Measurements from ENCODE around the gene ERG. TPM values are rescaled to one million over a fixed set of nuclear protein-coding genes. Genes with fewer than 3 reads are reported as not detected.

Gene ERG
- total and polyA plus RNA-seq, 4 donors = 8.6 to 30.3 (median 21.0) TPM

DNA sequence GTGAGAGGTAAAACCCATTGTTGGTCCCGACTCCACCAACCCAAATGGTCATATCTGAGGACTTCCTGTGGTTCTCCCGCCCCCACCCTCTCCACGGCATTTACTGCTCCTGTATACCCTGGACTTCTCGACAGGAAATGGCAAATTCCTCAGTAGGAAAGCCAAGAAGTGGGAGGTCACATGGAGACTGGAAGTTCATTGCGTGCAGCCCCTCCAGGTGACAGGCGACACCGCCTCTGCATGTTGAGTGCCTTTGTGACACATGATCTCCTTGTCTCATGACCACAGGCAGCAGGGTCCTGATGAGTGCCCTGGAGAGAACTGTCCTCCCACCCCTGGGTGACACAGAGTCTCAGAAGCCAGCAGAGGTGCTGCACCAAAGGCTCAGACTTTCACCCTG lies 24.2 kb downstream of the ERG start:
- TF ChIP-seq, protein P1, sequence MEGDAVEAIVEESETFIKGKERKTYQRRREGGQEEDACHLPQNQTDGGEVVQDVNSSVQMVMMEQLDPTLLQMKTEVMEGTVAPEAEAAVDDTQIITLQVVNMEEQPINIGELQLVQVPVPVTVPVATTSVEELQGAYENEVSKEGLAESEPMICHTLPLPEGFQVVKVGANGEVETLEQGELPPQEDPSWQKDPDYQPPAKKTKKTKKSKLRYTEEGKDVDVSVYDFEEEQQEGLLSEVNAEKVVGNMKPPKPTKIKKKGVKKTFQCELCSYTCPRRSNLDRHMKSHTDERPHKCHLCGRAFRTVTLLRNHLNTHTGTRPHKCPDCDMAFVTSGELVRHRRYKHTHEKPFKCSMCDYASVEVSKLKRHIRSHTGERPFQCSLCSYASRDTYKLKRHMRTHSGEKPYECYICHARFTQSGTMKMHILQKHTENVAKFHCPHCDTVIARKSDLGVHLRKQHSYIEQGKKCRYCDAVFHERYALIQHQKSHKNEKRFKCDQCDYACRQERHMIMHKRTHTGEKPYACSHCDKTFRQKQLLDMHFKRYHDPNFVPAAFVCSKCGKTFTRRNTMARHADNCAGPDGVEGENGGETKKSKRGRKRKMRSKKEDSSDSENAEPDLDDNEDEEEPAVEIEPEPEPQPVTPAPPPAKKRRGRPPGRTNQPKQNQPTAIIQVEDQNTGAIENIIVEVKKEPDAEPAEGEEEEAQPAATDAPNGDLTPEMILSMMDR (IDR thresholded peaks at IDR 0.05; ENCODE audit: control extremely low read depth, extremely low read depth) = no peak
- H3K4me1 ChIP-seq (ENCODE audit: control insufficient read depth in 5 of 5, insufficient read depth in 5 of 5, low read length in 5 of 5) = peaks cover 0 to 17% (median 5%) of the 10 kb centered on the region in 5 donors
- peaks cover 0 to 18% (median 0%) of the 10 kb centered on the region in 3 donors for H3K27me3 ChIP-seq (ENCODE audit: control insufficient read depth in 3 of 3, insufficient read depth in 3 of 3, low read length in 2 of 3)
- no peak overlapping the region for H3K9ac ChIP-seq (ENCODE audit: insufficient read depth in 1 of 2, low read length in 2 of 2)
- DNase-seq = peak in 2 of 3 donors; percentile 24 to 63
- H3K9me3 ChIP-seq (ENCODE audit: control insufficient read depth in 4 of 4, insufficient read depth in 3 of 4, low read length in 3 of 4) = peaks cover 0 to 3% (median 0%) of the 10 kb centered on the region in 4 donors
- whole genome bisulfite sequencing, 2 donors = 36 to 39% methylated on average over 7 of the region's 7 CpGs
- ATAC-seq (ENCODE audit: insufficient read depth, low FRiP score) = no peak
- peaks cover 0 to 1% (median 0%) of the 10 kb centered on the region in 4 donors for H3K36me3 ChIP-seq (ENCODE audit: control insufficient read depth in 4 of 4, insufficient read depth in 4 of 4, low read length in 4 of 4)
- H3K27ac ChIP-seq (ENCODE audit: low read depth in 1 of 2, low read length in 1 of 2) = peak overlapping the region; percentile 28 to 72
- H3K4me3 ChIP-seq = no peak overlapping the region

DNA sequence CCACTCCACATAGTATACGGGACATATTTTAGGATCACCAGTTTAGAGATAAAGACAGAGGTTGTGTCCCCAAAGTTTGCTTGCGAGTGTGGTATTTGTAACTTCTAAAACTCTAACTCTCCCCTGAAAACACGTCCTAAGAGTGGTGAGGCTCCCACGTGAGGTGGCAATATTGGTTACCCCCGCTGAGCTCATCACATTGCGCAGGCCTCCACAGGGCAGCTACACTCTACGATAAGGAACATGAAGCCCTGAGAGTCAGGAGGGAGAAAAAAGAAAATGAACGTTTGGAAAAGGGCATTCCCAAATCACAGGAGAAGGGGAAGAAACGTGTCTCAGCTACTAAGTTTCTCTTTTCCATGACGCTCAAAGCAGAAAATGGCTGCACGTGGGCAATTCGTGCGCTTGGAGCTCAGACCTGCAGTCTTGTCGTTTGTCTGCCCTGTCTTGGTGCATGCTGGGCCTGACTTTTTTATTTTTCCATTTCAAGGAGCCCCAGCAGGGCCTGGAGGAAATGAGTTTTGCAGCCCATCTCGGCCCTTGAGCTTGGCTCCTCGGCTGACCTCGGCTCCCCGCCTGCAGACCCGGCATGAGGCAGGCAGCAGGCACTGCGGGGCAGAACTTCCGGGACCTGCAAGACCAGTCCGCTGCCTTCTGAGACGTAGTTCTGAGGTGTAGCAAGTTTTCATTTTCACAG lies 25.7 kb downstream of the ERG start:
- no peak for DNase-seq
- Histone ChIP-seq H3K27ac (ENCODE audit: low read depth in 1 of 2, low read length in 1 of 2) (peak overlapping the region; percentile 18 to 67), H3K9ac (ENCODE audit: insufficient read depth in 1 of 2, low read length in 2 of 2) (no peak overlapping the region), H3K27me3 (ENCODE audit: control insufficient read depth in 3 of 3, insufficient read depth in 3 of 3, low read length in 2 of 3) (peaks cover 0 to 17% (median 0%) of the 10 kb centered on the region in 3 donors), H3K9me3 (ENCODE audit: control insufficient read depth in 4 of 4, insufficient read depth in 3 of 4, low read length in 3 of 4) (peaks cover 0 to 3% (median 0%) of the 10 kb centered on the region in 4 donors), H3K4me3 (no peak overlapping the region), H3K36me3 (ENCODE audit: control insufficient read depth in 4 of 4, insufficient read depth in 4 of 4, low read length in 4 of 4) (peaks cover 0 to 1% (median 0%) of the 10 kb centered on the region in 4 donors), H3K4me1 (ENCODE audit: control insufficient read depth in 5 of 5, insufficient read depth in 5 of 5, low read length in 5 of 5) (peaks cover 0 to 17% (median 5%) of the 10 kb centered on the region in 5 donors)
- no peak for ATAC-seq (ENCODE audit: insufficient read depth, low FRiP score)
- TF ChIP-seq, protein P1 (IDR thresholded peaks at IDR 0.05; ENCODE audit: control extremely low read depth, extremely low read depth) = no peak
- 31 to 43% methylated on average over 23 of the region's 23 CpGs for WGBS, 2 donors

DNA sequence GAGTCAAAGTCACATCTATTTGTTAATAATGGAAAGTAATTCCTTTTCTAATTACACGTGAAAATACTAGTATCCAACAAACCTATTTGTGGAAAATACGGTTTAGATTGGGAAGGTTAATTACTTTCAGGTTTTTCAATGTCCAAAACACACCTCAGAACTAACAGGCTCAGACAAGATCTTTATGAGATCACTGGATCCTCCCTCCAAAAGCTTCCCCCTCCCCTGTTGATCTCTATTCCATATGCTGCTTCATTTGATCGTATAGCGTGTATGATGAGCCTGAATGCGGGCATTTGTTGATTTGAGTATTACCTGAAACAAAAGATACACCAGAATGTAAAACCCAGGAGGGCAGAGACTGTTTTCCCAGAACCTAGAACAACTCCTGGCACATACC lies 26.5 kb downstream of the ERG start:
- H3K4me1 ChIP-seq (ENCODE audit: control insufficient read depth in 5 of 5, insufficient read depth in 5 of 5, low read length in 5 of 5) = peaks cover 0 to 13% (median 5%) of the 10 kb centered on the region in 5 donors
- TF ChIP-seq, protein P1 (IDR thresholded peaks at IDR 0.05; ENCODE audit: control extremely low read depth, extremely low read depth) = no peak
- WGBS, 2 donors = 76 to 77% methylated on average over 5 of the region's 5 CpGs
- H3K9ac ChIP-seq (ENCODE audit: insufficient read depth in 1 of 2, low read length in 2 of 2) = no peak overlapping the region
- H3K4me3 ChIP-seq = no peak overlapping the region
- no peak for ATAC-seq (ENCODE audit: insufficient read depth, low FRiP score)
- H3K36me3 ChIP-seq (ENCODE audit: control insufficient read depth in 4 of 4, insufficient read depth in 4 of 4, low read length in 4 of 4) = peaks cover 0 to 1% (median 0%) of the 10 kb centered on the region in 4 donors
- no peak overlapping the region for H3K27ac ChIP-seq (ENCODE audit: low read depth in 1 of 2, low read length in 1 of 2)
- peaks cover 0 to 3% (median 0%) of the 10 kb centered on the region in 4 donors for H3K9me3 ChIP-seq (ENCODE audit: control insufficient read depth in 4 of 4, insufficient read depth in 3 of 4, low read length in 3 of 4)
- H3K27me3 ChIP-seq (ENCODE audit: control insufficient read depth in 3 of 3, insufficient read depth in 3 of 3, low read length in 2 of 3) = peaks cover 0 to 17% (median 0%) of the 10 kb centered on the region in 3 donors
- DNase-seq = no peak
